ENCODE data around the gene ACBD6. TPM values are rescaled to one million over a fixed set of nuclear protein-coding genes. Genes with fewer than 3 reads are reported as not detected.

ACBD6 gene
- total and polyA plus RNA-seq, 2 experiments from 2014 or later = 75.7 to 88.8 TPM

DNA sequence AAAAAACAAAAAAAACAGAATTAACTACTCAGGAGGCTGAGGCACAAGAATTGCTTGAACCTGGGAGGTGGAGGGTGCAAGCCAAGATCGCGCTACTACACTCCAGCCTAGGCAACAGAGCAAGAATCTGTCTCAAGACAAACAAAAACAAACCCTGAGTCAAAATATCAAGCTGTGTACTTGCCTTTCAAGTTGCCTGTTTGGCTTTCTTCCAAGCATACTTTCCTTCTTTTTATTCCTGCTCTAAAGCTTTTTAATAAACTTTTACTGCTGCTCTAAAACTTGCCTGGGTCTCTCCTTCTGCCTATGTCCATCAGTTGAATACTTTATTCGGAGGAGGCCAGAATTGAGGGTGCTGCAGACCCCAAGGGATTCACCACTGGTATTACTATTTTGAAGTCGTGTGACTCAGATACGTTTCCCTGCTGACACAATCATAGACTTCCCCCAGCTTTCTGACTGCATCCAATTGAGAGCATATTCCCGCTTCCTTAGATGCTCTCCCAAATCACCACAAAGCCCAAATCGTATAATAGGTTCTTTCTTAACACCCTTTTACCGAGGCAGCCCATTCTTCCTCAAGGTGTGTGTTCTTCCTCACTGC is 3.5 kb upstream of the ACBD6 start:
- H3K4me2 ChIP-seq = no peak overlapping the region
- H3K9me3 Mint-ChIP-seq = peaks cover 24% of the 10 kb centered on the region
- H3K79me2 ChIP-seq (replicated peaks; ENCODE audit: insufficient read depth) = peaks cover 11% of the 10 kb centered on the region
- peaks cover 10% of the 10 kb centered on the region for H3K27me3 ChIP-seq (ENCODE audit: insufficient read depth)
- H4K20me1 ChIP-seq (replicated peaks; ENCODE audit: insufficient read depth) = no peaks in the 10 kb centered on the region
- peaks cover 14% of the 10 kb centered on the region for H3K27me3 Mint-ChIP-seq (ENCODE audit: insufficient read depth, low read depth, poor library complexity)
- H3K36me3 ChIP-seq (ENCODE audit: insufficient read depth) = no peaks in the 10 kb centered on the region
- ATAC-seq = no peak
- no peak overlapping the region for H3K27ac Mint-ChIP-seq
- H3K4me1 ChIP-seq (ENCODE audit: insufficient read depth) = peaks cover 12% of the 10 kb centered on the region
- H3K27ac ChIP-seq (ENCODE audit: low read depth) = no peak overlapping the region
- H2AFZ ChIP-seq = no peak overlapping the region; the same call in 1 of the 2 replicates
- peaks cover 7% of the 10 kb centered on the region; the same call in 1 of the 2 replicates for H3F3A ChIP-seq (replicated peaks; ENCODE audit: low read depth)
- peaks cover 15% of the 10 kb centered on the region for H3K4me1 Mint-ChIP-seq
- no peak overlapping the region for H3K4me3 ChIP-seq
- H3K36me3 Mint-ChIP-seq (ENCODE audit: low read depth) = peaks cover 27% of the 10 kb centered on the region
- H3K9me2 ChIP-seq (ENCODE audit: insufficient read depth) = no peaks in the 10 kb centered on the region; the same call in 1 of the 2 replicates
- DNase-seq (ENCODE audit: low spot score) = no peak
- no peak for TF ChIP-seq NANOG (IDR thresholded peaks at IDR 0.05; ENCODE audit: borderline replicate concordance)
- no peak overlapping the region for H3K4me3 Mint-ChIP-seq

DNA sequence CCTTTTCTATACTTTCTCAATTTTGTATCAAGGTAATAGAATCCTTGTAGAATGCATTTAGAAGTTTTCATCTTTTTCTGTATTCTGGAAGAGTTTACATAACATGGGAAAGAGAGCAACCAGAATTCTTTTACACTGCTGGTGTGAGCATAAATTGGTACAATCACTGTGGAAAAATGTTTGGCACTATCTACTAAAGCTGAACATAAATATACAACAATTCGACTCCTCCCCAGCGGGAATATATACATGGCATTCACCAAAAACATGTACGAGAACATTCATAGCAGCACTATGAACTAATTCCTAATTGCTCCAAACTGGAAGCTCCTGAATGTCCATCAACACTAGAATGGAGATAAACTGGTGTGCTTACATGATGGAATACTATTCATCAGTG is 1.8 kb upstream of the ACBD6 start:
- peaks cover 7% of the 10 kb centered on the region; the same call in 1 of the 2 replicates for H3F3A ChIP-seq (replicated peaks; ENCODE audit: low read depth)
- H3K9me3 Mint-ChIP-seq = peaks cover 14% of the 10 kb centered on the region
- H3K4me2 ChIP-seq = no peak overlapping the region
- no peak overlapping the region for H3K27ac Mint-ChIP-seq
- H3K4me1 Mint-ChIP-seq = peaks cover 19% of the 10 kb centered on the region
- peaks cover 10% of the 10 kb centered on the region for H3K27me3 ChIP-seq (ENCODE audit: insufficient read depth)
- H3K79me2 ChIP-seq (replicated peaks; ENCODE audit: insufficient read depth) = peaks cover 27% of the 10 kb centered on the region
- no peak overlapping the region for H3K4me3 ChIP-seq
- H4K20me1 ChIP-seq (replicated peaks; ENCODE audit: insufficient read depth) = no peaks in the 10 kb centered on the region
- H3K36me3 Mint-ChIP-seq (ENCODE audit: low read depth) = peaks cover 30% of the 10 kb centered on the region
- no peaks in the 10 kb centered on the region for H3K36me3 ChIP-seq (ENCODE audit: insufficient read depth)
- H3K27me3 Mint-ChIP-seq (ENCODE audit: insufficient read depth, low read depth, poor library complexity) = peaks cover 10% of the 10 kb centered on the region
- no peak overlapping the region for H2AFZ ChIP-seq
- H3K4me1 ChIP-seq (ENCODE audit: insufficient read depth) = peaks cover 12% of the 10 kb centered on the region
- H3K27ac ChIP-seq (ENCODE audit: low read depth) = no peak overlapping the region
- no peak overlapping the region for H3K4me3 Mint-ChIP-seq
- ATAC-seq (no peak), DNase-seq (ENCODE audit: low spot score) (no peak)
- no peaks in the 10 kb centered on the region; the same call in 1 of the 2 replicates for H3K9me2 ChIP-seq (ENCODE audit: insufficient read depth)
- TF ChIP-seq, protein P1, sequence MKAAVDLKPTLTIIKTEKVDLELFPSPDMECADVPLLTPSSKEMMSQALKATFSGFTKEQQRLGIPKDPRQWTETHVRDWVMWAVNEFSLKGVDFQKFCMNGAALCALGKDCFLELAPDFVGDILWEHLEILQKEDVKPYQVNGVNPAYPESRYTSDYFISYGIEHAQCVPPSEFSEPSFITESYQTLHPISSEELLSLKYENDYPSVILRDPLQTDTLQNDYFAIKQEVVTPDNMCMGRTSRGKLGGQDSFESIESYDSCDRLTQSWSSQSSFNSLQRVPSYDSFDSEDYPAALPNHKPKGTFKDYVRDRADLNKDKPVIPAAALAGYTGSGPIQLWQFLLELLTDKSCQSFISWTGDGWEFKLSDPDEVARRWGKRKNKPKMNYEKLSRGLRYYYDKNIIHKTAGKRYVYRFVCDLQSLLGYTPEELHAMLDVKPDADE (IDR thresholded peaks at IDR 0.05) = no peak
- TF ChIP-seq EZH2 (IDR thresholded peaks at IDR 0.05; ENCODE audit: low read depth, unreplicated experiment) (no peak), POLR2AphosphoS5 (IDR thresholded peaks at IDR 0.05; ENCODE audit: low read depth) (no peak), EZH2phosphoT487 (IDR thresholded peaks at IDR 0.05; ENCODE audit: unreplicated experiment) (no peak)
- TF ChIP-seq, protein P2, sequence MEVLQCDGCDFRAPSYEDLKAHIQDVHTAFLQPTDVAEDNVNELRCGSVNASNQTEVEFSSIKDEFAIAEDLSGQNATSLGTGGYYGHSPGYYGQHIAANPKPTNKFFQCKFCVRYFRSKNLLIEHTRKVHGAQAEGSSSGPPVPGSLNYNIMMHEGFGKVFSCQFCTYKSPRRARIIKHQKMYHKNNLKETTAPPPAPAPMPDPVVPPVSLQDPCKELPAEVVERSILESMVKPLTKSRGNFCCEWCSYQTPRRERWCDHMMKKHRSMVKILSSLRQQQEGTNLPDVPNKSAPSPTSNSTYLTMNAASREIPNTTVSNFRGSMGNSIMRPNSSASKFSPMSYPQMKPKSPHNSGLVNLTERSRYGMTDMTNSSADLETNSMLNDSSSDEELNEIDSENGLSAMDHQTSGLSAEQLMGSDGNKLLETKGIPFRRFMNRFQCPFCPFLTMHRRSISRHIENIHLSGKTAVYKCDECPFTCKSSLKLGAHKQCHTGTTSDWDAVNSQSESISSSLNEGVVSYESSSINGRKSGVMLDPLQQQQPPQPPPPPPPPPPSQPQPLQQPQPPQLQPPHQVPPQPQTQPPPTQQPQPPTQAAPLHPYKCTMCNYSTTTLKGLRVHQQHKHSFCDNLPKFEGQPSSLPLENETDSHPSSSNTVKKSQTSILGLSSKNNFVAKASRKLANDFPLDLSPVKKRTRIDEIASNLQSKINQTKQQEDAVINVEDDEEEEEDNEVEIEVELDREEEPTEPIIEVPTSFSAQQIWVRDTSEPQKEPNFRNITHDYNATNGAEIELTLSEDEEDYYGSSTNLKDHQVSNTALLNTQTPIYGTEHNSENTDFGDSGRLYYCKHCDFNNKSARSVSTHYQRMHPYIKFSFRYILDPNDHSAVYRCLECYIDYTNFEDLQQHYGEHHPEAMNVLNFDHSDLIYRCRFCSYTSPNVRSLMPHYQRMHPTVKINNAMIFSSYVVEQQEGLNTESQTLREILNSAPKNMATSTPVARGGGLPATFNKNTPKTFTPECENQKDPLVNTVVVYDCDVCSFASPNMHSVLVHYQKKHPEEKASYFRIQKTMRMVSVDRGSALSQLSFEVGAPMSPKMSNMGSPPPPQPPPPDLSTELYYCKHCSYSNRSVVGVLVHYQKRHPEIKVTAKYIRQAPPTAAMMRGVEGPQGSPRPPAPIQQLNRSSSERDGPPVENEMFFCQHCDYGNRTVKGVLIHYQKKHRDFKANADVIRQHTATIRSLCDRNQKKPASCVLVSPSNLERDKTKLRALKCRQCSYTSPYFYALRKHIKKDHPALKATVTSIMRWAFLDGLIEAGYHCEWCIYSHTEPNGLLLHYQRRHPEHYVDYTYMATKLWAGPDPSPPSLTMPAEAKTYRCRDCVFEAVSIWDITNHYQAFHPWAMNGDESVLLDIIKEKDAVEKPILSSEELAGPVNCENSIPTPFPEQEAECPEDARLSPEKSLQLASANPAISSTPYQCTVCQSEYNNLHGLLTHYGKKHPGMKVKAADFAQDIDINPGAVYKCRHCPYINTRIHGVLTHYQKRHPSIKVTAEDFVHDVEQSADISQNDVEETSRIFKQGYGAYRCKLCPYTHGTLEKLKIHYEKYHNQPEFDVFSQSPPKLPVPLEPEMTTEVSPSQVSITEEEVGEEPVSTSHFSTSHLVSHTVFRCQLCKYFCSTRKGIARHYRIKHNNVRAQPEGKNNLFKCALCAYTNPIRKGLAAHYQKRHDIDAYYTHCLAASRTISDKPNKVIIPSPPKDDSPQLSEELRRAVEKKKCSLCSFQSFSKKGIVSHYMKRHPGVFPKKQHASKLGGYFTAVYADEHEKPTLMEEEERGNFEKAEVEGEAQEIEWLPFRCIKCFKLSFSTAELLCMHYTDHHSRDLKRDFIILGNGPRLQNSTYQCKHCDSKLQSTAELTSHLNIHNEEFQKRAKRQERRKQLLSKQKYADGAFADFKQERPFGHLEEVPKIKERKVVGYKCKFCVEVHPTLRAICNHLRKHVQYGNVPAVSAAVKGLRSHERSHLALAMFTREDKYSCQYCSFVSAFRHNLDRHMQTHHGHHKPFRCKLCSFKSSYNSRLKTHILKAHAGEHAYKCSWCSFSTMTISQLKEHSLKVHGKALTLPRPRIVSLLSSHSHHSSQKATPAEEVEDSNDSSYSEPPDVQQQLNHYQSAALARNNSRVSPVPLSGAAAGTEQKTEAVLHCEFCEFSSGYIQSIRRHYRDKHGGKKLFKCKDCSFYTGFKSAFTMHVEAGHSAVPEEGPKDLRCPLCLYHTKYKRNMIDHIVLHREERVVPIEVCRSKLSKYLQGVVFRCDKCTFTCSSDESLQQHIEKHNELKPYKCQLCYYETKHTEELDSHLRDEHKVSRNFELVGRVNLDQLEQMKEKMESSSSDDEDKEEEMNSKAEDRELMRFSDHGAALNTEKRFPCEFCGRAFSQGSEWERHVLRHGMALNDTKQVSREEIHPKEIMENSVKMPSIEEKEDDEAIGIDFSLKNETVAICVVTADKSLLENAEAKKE (CRISPR knock-in tag; IDR thresholded peaks at IDR 0.05) = no peak
- TF ChIP-seq, protein P3, sequence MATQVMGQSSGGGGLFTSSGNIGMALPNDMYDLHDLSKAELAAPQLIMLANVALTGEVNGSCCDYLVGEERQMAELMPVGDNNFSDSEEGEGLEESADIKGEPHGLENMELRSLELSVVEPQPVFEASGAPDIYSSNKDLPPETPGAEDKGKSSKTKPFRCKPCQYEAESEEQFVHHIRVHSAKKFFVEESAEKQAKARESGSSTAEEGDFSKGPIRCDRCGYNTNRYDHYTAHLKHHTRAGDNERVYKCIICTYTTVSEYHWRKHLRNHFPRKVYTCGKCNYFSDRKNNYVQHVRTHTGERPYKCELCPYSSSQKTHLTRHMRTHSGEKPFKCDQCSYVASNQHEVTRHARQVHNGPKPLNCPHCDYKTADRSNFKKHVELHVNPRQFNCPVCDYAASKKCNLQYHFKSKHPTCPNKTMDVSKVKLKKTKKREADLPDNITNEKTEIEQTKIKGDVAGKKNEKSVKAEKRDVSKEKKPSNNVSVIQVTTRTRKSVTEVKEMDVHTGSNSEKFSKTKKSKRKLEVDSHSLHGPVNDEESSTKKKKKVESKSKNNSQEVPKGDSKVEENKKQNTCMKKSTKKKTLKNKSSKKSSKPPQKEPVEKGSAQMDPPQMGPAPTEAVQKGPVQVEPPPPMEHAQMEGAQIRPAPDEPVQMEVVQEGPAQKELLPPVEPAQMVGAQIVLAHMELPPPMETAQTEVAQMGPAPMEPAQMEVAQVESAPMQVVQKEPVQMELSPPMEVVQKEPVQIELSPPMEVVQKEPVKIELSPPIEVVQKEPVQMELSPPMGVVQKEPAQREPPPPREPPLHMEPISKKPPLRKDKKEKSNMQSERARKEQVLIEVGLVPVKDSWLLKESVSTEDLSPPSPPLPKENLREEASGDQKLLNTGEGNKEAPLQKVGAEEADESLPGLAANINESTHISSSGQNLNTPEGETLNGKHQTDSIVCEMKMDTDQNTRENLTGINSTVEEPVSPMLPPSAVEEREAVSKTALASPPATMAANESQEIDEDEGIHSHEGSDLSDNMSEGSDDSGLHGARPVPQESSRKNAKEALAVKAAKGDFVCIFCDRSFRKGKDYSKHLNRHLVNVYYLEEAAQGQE (IDR thresholded peaks at IDR 0.05; ENCODE audit: unreplicated experiment) = no peak
- TF ChIP-seq, protein P4, sequence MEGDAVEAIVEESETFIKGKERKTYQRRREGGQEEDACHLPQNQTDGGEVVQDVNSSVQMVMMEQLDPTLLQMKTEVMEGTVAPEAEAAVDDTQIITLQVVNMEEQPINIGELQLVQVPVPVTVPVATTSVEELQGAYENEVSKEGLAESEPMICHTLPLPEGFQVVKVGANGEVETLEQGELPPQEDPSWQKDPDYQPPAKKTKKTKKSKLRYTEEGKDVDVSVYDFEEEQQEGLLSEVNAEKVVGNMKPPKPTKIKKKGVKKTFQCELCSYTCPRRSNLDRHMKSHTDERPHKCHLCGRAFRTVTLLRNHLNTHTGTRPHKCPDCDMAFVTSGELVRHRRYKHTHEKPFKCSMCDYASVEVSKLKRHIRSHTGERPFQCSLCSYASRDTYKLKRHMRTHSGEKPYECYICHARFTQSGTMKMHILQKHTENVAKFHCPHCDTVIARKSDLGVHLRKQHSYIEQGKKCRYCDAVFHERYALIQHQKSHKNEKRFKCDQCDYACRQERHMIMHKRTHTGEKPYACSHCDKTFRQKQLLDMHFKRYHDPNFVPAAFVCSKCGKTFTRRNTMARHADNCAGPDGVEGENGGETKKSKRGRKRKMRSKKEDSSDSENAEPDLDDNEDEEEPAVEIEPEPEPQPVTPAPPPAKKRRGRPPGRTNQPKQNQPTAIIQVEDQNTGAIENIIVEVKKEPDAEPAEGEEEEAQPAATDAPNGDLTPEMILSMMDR (conservative IDR thresholded peaks at IDR 0.05; ENCODE audit: low read depth in 2 of 2) = no peak
